KMS-11 (cell line): Measurements from ENCODE around the gene TNNC2.

Experiments used
- H2AFZ ChIP-seq: fragments of 200-600 bp; sonication (generic); 2 replicates; pipeline ENCODE4 v1.6.1; 2016; ENCODE audit warnings: antibody characterized with exemption, mixed run types, low read depth
- H3K27ac ChIP-seq: fragments of 200-600 bp; sonication (generic); 2 replicates; pipeline ENCODE4 v1.6.1; 2016; ENCODE audit warnings: mild to moderate bottlenecking, mixed run types
- H3K27me3 ChIP-seq: fragments of 200-600 bp; sonication (generic); 2 replicates; pipeline ENCODE4 v1.6.1; 2017; ENCODE audit warnings: mild to moderate bottlenecking, low read depth, mixed run types, moderate library complexity; ENCODE audit not compliant: insufficient read depth
- H3K36me3 ChIP-seq: fragments of 200-600 bp; sonication (generic); 2 replicates; pipeline ENCODE4 v1.6.1; 2017; ENCODE audit warnings: mild to moderate bottlenecking, mixed run types; ENCODE audit not compliant: insufficient read depth
- H3K4me1 ChIP-seq: fragments of 200-600 bp; sonication (generic); 2 replicates; pipeline ENCODE4 v1.6.1; 2016; ENCODE audit warnings: mild to moderate bottlenecking, low read depth, mixed run types; ENCODE audit not compliant: poor library complexity, severe bottlenecking
- H3K4me2 ChIP-seq: fragments of 200-600 bp; sonication (generic); 2 replicates; pipeline ENCODE4 v1.7.0; 2016; ENCODE audit warnings: mild to moderate bottlenecking, mixed run types
- H3K4me3 ChIP-seq: fragments of 200-600 bp; sonication (generic); IDR thresholded peaks from 2 replicates; pipeline ENCODE4 v1.6.1; 2017; ENCODE audit warnings: low read depth, low read length, mixed read lengths; ENCODE audit not compliant: insufficient read depth
- H3K79me2 ChIP-seq: fragments of 200-600 bp; sonication (generic); 2 replicates; pipeline ENCODE4 v1.6.1; 2016; ENCODE audit warnings: low read depth, mixed run types; ENCODE audit not compliant: insufficient read depth
- H3K9ac ChIP-seq: fragments of 200-600 bp; sonication (generic); 2 replicates; pipeline ENCODE4 v1.6.1; 2016; ENCODE audit warnings: mild to moderate bottlenecking, mixed run types
- H4K20me1 ChIP-seq: fragments of 200-600 bp; sonication (generic); 2 replicates; pipeline ENCODE4 v1.6.1; 2016; ENCODE audit warnings: mild to moderate bottlenecking, mixed run types; ENCODE audit not compliant: insufficient read depth
- TF ChIP-seq, protein P1 (sequence below): fragments of 200-600 bp; sonication (generic); conservative IDR thresholded peaks from 2 replicates; pipeline ENCODE4 v1.6.1; 2017; ENCODE audit warnings: low read depth, mild to moderate bottlenecking, antibody characterized with exemption, low read length, moderate library complexity, mixed read lengths

Gene TNNC2

GRCh38 chr20:45774945-45775344 is 52.2 kb downstream of the TNNC2 start:
- no peak overlapping the region for H3K9ac ChIP-seq
- no peak overlapping the region for H3K27ac ChIP-seq
- H3K27me3 ChIP-seq = no peaks in the 10 kb centered on the region
- no peak overlapping the region for H2AFZ ChIP-seq
- H3K4me2 ChIP-seq = no peak overlapping the region
- H3K36me3 ChIP-seq = no peaks in the 10 kb centered on the region
- H3K4me3 ChIP-seq = no peak overlapping the region
- no peaks in the 10 kb centered on the region for H3K79me2 ChIP-seq
- TF ChIP-seq, protein P1, sequence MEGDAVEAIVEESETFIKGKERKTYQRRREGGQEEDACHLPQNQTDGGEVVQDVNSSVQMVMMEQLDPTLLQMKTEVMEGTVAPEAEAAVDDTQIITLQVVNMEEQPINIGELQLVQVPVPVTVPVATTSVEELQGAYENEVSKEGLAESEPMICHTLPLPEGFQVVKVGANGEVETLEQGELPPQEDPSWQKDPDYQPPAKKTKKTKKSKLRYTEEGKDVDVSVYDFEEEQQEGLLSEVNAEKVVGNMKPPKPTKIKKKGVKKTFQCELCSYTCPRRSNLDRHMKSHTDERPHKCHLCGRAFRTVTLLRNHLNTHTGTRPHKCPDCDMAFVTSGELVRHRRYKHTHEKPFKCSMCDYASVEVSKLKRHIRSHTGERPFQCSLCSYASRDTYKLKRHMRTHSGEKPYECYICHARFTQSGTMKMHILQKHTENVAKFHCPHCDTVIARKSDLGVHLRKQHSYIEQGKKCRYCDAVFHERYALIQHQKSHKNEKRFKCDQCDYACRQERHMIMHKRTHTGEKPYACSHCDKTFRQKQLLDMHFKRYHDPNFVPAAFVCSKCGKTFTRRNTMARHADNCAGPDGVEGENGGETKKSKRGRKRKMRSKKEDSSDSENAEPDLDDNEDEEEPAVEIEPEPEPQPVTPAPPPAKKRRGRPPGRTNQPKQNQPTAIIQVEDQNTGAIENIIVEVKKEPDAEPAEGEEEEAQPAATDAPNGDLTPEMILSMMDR = no peak
- H4K20me1 ChIP-seq = no peaks in the 10 kb centered on the region
- H3K4me1 ChIP-seq = peaks cover 27% of the 10 kb centered on the region
